GM19463 (cell line): ENCODE data around the gene RARB.

Experiments
- ATAC-seq: cut with Tn5 transposase; IDR thresholded peaks from one replicate; pipeline ENCODE4 v1.9.1; 2021; ENCODE audit warnings: mild to moderate bottlenecking, moderate library complexity; ENCODE audit not compliant: unreplicated experiment

The RARB gene

GRCh38 chr3:25503898-25504301 lies 75.8 kb downstream of the RARB start:
- no peak for ATAC-seq

GRCh38 chr3:25505581-25505980 lies 77.5 kb downstream of the RARB start:
- no peak for ATAC-seq

DNA sequence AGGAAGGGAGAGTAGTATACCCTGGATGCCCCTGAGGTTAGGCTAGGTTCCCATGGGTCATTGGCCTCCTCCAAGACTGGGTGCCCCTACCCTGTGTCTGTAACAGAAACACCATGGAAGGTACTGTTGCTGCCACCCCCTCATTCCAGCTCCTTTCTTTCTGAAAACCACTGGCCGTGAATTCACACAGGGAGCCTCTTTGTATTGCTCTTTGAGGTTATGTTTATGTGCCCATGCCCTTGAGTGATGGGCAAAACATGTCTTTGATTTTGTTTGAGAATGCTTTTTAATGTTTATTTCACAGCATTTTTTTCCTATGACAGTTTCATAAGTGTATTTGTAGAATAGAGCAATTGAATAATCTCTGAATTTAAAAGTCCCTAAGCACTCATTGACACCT lies 79.7 kb downstream of the RARB start:
- no peak for ATAC-seq

DNA sequence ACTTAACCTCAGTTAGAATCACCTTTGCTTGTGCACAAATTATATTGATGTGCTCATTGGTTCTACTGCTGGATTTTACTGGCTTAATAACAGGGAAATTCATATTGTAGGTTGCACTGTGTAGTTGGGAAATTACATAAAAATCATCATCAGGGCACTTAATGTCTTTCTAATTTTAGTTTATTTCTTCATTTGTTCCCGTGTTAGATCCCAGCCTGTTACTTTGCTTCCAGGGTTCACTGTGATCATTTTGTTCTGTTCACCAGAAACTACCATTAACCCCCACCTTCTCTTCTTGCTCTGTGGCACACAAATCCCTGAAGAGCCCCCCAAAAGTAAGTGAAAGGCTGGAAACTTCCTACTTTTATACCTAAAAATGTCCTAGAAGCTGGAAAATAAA lies 80.4 kb downstream of the RARB start:
- ATAC-seq: no peak

- ATAC-seq: no peak
Measured at GRCh38 chr3:25508901-25509300, 80.8 kb downstream of the RARB start.

DNA sequence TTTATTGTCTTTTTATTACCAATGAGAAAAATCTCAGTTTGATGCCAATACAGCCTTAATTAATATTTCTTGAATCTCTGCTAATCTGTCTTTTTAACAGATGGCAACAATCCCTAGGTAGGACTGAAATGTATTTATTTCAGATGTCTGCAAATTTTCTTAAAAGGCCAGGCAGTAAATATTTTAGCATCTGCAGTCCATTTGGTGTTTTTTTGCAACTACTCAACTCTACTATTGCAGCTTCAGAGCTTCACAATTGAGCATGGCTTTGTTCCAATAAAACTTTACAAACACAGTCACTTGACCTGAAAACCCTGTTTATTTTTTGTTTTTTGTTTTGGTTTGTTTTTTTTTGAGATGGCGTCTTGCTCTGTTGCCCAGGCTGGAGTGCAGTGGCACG lies 82.7 kb downstream of the RARB start:
- no peak for ATAC-seq

DNA sequence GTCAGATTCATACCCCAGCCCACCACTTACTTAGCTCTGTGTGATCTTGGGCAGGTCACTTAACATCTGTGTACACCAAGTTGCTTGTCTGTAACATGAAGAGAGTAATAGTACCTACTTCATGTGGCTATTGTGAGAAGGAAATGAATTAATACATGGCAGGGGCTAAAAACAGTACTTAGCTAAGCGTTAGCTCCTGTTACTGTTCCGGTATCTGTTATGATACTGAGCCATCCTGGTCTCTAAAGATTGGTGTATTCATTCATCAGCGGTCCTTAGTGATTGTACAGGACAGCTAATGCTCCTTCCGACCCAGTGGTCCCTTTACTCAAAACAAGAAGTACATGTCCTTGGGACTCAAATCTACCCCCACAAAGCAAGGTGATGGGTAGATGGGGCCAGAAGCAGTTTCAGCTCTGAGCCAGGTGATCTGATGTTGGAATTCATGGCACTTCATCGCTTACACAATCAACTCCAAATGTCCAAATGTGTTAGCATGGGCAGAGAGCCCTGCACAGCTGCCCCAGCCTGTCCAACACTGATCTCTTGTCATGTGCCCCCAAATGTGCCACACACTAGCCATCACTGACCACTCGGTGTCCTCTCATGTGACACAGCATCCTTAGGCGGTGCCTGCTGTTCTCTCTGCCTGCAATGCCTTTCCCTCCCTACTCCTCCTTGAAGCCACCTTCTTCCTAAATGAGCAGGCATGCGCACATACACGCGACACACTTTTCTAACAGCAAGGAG lies 84.1 kb downstream of the RARB start:
- ATAC-seq: no peak

DNA sequence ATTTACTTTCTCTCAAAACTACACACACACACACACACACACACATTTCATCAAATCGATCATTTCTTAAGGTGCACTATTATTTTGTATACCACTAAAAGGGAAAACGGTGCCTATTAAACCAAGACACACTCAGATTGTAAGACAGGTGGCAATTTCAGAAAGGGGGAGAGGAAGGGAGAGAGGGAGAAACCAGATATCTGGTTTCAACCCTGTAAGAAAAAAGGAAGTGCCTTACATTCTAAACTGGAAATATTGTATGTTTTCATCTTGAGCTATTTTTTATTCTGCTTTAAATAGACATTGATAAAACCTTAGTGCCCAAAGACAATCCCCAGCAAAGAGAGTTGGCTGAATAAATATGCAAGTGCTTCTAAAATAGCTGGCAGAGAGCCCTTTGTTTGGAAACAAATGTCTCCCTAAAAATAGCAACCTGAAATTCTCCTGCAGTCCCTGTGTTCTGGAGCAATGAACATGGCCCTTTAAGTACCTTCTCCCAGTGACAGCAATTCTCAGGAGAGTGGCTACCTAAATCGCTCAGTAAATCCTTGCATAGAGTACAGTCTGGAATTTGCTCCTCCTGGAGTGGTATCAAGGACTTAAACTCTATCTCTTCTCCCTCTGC lies 85.7 kb downstream of the RARB start:
- no peak for ATAC-seq

- no peak for ATAC-seq
Measured at GRCh38 chr3:25515171-25515570, 87.1 kb downstream of the RARB start.

- ATAC-seq: no peak
Measured at GRCh38 chr3:25520926-25521559, 93.0 kb downstream of the RARB start.

DNA sequence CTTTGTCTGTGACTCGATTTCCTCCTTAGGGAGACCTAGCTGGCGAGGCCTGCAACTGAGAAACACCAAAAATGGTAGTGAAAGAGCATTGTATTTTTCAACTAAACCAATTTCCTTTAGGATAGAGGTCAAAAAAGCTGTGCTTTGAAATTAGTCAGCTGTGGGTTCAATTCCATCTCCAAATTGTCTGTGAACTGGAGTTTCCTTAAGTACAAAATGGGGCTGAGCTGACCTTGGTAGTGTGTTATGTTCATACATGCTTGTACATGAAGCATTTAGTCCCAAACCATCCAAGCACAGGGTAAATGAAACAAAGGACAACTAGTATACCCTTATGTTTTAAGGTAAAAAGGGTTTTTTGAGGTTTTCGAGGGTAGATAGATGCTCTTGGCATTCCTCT lies 99.3 kb downstream of the RARB start:
- no peak for ATAC-seq

DNA sequence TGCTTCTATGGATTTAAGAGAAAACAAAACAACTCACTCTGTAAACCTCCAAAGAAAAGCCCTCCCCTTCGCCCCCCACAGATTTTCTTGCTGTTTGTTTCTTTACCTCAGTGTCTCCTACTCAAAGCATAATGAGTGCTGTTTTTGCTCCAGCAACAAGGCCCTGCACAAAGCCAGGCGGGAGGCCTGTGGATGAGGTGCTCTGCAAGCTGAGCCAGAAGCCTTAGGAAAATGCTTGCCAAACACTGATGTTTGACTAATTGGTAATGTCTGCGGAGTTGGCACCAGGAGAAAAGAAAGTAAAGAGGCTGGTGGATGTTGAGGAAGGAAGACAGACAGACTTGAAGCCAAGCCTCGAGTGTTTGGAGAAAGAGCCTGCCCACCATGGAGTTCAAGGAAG lies 99.7 kb downstream of the RARB start:
- no peak for ATAC-seq

GRCh38 chr3:25531971-25532370 lies 103.9 kb downstream of the RARB start:
- ATAC-seq: no peak

GRCh38 chr3:25532431-25533162 lies 104.5 kb downstream of the RARB start:
- no peak for ATAC-seq

GRCh38 chr3:25533399-25533798 lies 105.3 kb downstream of the RARB start:
- no peak for ATAC-seq

DNA sequence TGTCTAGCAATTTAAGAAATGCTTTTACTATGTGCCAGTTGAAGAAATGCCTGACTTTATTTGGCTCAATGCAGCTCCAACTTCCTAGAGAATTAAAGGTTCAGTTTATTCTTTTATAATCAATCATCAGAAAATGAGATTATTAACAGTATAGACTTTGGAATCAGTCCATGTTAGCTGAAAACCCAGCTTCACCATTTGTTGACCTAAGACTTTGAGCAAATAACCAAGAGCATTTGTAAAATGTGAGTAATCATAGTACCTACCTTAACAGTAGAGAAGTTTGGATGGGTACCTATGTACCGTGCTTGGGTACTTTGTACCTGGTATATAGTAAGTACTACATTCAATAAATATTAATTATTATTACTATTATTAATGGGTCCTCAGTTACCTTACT lies 105.9 kb downstream of the RARB start:
- no peak for ATAC-seq

- no peak for ATAC-seq
Measured at GRCh38 chr3:25536521-25537391, 108.7 kb downstream of the RARB start.

DNA sequence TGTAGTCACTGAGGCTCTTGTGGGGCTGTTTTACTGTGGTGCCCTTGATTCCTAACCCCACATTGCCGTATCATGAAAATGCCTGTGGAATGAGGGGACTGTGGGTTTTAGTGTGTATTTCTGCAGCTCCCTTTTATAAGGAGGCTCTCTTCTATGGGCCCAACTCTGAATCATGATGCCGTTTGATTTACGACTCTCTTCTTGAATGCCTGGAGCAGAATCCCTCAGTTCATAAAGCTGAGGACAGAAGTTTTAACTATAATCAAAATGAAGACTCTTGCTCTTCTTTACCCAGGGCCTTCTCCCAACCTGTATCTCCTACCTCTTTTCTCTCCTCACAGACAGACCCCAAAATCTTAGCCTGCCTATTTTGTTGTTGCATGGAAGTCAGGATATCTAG lies 109.5 kb downstream of the RARB start:
- ATAC-seq: no peak

GRCh38 chr3:25540273-25540672 lies 112.2 kb downstream of the RARB start:
- ATAC-seq: no peak

- no peak for ATAC-seq
Measured at GRCh38 chr3:25542492-25543039, 114.5 kb downstream of the RARB start.
